CD4-positive, alpha-beta T cell (primary cell): ENCODE data around the gene ASTN1. TPM values are rescaled to one million over a fixed set of nuclear protein-coding genes. Genes with fewer than 3 reads are reported as not detected.

ENCODE experiments used
- ATAC-seq: fragments of 200-7000 bp; cut with Tn5 transposase; one replicate; pipeline ENCODE4 v1.10.0; 2022; ENCODE audit warnings: mild to moderate bottlenecking; ENCODE audit not compliant: poor library complexity
- CTCF ChIA-PET: fragments of 350-600 bp; sonication (Branson Sonifier 250); formaldehyde crosslinking; loops from one replicate; lab custom pipeline; 2021; ENCODE audit warnings: antibody characterized with exemption, inconsistent platforms; lab: Charles Lee
- POLR2A ChIA-PET: fragments of 350-600 bp; sonication (Branson Sonifier 250); formaldehyde crosslinking; loops from one replicate; lab custom pipeline; 2021; ENCODE audit warnings: antibody characterized with exemption, inconsistent platforms; lab: Charles Lee
- DNase-seq, 14 experiments: peaks; one replicate each; pipeline ENCODE4 v3.0.0-alpha.2; 2013 to 2020; ENCODE audit warnings: mixed read lengths in 2 of 14
- H3K27ac ChIP-seq, 2 donors: one replicate each; pipeline versions ENCODE4 v1.5.1 to v1.7.0; 2013; ENCODE audit warnings: low read length in 2 of 2, low read depth in 1 of 2, mild to moderate bottlenecking in 1 of 2
- H3K27me3 ChIP-seq, 2 experiments: 1 replicate in 1 of 2; 2 replicates in 1 of 2; pipeline versions ENCODE4 v1.6.1 to v1.7.0; 2013; ENCODE audit warnings: low read length in 2 of 2, control low read depth in 1 of 2, mild to moderate bottlenecking in 1 of 2, moderate library complexity in 1 of 2; ENCODE audit not compliant: insufficient read depth in 2 of 2, control insufficient read depth in 1 of 2
- H3K36me3 ChIP-seq: one replicate; pipeline ENCODE4 v1.6.1; 2013; ENCODE audit warnings: low read length, control low read depth; ENCODE audit not compliant: insufficient read depth
- H3K4me1 ChIP-seq: one replicate; pipeline ENCODE4 v1.6.1; 2013; ENCODE audit warnings: low read length, control low read depth; ENCODE audit not compliant: insufficient read depth
- H3K4me3 ChIP-seq: one replicate; pipeline ENCODE4 v1.5.1; 2013; ENCODE audit warnings: mild to moderate bottlenecking, low read length, moderate library complexity
- H3K9me3 ChIP-seq, 2 experiments: 1 replicate in 1 of 2; 2 replicates in 1 of 2; pipeline versions ENCODE4 v1.6.1 to v1.7.0; 2013; ENCODE audit warnings: low read length in 2 of 2, mild to moderate bottlenecking in 2 of 2, control low read depth in 1 of 2, moderate library complexity in 1 of 2; ENCODE audit not compliant: control insufficient read depth in 1 of 2, insufficient read depth in 1 of 2
- H3K27ac Mint-ChIP-seq: one replicate; pipeline ENCODE4 v1.8.0; 2020; ENCODE audit warnings: mixed read lengths
- H3K27me3 Mint-ChIP-seq: one replicate; pipeline ENCODE4 v1.8.0; 2021; ENCODE audit warnings: mixed read lengths
- H3K36me3 Mint-ChIP-seq: one replicate; pipeline ENCODE4 v1.8.0; 2021; ENCODE audit warnings: low read depth, mixed read lengths
- H3K4me1 Mint-ChIP-seq: one replicate; pipeline ENCODE4 v1.8.0; 2021; ENCODE audit warnings: low read depth, mixed read lengths
- H3K4me3 Mint-ChIP-seq: one replicate; pipeline ENCODE4 v1.8.0; 2020; ENCODE audit warnings: mild to moderate bottlenecking, mixed read lengths
- H3K9me3 Mint-ChIP-seq: one replicate; pipeline ENCODE4 v1.8.0; 2020; ENCODE audit warnings: mixed read lengths
- intact Hi-C, 2 experiments: fragments of 100-400 bp; cut with DNase I in 1 of 2; cut with micrococcal nuclease in 1 of 2; formaldehyde crosslinking; loops; one replicate each; pipeline versions ENCODE4 v1.15.1 to v1.9.0; 2023 to 2025; cut with DNase I, micrococcal nuclease
- total RNA-seq, 174 experiments: library from RNA in 2 of 174; stranded (reverse) in 2 of 174; gene quantifications; one replicate each; pipeline ENCODE4 v1.2.3 and lab custom pipeline; 2021 to 2026
- TF ChIP-seq, protein P1 (sequence below): fragments of 200-600 bp; IDR thresholded peaks from one replicate; pipeline ENCODE4 v1.8.0; 2022; ENCODE audit warnings: antibody characterized with exemption, mild to moderate bottlenecking

The ASTN1 gene
- total RNA-seq, 2 experiments from 2014 or later = not detected

DNA sequence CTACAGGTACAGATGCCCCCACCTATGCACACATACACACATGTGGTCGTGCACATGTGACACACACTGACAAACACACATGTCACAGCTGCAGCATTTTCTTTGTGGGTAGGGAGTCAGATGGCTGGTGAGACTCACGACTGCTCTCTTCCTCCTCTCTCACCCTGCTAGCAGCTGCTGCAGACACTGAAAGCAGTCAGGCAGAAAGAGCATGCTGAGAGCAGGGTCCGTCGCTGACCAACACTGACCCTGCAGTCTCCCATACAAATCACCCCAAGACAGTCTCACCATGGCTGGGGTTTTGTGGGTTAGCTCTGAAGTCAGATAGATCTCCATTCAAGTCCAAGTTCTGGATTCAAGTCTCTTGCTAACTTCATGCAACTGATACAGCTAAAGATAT, 188.3 kb downstream of the ASTN1 start:
- Mint-ChIP-seq H3K36me3 (no peaks in the 10 kb centered on the region), H3K27me3 (no peaks in the 10 kb centered on the region), H3K4me1 (no peaks in the 10 kb centered on the region), H3K9me3 (peaks cover 3% of the 10 kb centered on the region), H3K27ac (no peak overlapping the region), H3K4me3 (no peak overlapping the region)
- no peak overlapping the region for H3K4me3 ChIP-seq
- DNase-seq (no peak), ATAC-seq (no peak)
- no peaks in the 10 kb centered on the region for H3K27me3 ChIP-seq
- no peaks in the 10 kb centered on the region for H3K9me3 ChIP-seq
- ChIA-PET CTCF (no interaction called here), POLR2A (no interaction called here)
- no peaks in the 10 kb centered on the region for H3K4me1 ChIP-seq
- H3K36me3 ChIP-seq = no peaks in the 10 kb centered on the region
- intact Hi-C loops = no loop called here
- H3K27ac ChIP-seq = no peak overlapping the region
- TF ChIP-seq, protein P1, sequence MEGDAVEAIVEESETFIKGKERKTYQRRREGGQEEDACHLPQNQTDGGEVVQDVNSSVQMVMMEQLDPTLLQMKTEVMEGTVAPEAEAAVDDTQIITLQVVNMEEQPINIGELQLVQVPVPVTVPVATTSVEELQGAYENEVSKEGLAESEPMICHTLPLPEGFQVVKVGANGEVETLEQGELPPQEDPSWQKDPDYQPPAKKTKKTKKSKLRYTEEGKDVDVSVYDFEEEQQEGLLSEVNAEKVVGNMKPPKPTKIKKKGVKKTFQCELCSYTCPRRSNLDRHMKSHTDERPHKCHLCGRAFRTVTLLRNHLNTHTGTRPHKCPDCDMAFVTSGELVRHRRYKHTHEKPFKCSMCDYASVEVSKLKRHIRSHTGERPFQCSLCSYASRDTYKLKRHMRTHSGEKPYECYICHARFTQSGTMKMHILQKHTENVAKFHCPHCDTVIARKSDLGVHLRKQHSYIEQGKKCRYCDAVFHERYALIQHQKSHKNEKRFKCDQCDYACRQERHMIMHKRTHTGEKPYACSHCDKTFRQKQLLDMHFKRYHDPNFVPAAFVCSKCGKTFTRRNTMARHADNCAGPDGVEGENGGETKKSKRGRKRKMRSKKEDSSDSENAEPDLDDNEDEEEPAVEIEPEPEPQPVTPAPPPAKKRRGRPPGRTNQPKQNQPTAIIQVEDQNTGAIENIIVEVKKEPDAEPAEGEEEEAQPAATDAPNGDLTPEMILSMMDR = no peak

DNA sequence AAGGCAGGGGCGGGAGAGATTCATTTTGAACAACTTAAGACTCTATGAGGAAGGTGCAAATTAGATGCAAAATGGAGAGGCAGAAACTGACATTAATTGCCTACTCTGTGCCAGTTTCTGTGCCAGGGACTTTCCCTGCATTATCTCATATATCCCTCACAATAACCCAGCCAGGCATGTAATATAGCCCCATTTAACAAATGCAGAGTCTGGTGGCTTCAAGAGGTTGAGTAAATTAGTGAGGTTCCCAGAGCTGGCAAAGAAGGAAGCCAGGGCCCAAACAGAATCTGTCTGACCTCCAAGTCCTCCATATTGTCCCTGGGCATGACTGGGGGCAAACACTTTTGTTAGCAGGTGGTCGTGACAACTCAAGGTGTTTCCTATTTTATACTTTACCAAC, 199.8 kb downstream of the ASTN1 start:
- Histone ChIP-seq H3K9me3 (no peaks in the 10 kb centered on the region), H3K4me3 (no peak overlapping the region), H3K27me3 (no peaks in the 10 kb centered on the region), H3K27ac (no peak overlapping the region), H3K36me3 (no peaks in the 10 kb centered on the region), H3K4me1 (no peaks in the 10 kb centered on the region)
- H3K27ac Mint-ChIP-seq = no peak overlapping the region
- H3K36me3 Mint-ChIP-seq = no peaks in the 10 kb centered on the region
- ChIA-PET CTCF (no interaction called here), POLR2A (no interaction called here)
- intact Hi-C loops = no loop called here
- no peaks in the 10 kb centered on the region for H3K27me3 Mint-ChIP-seq
- H3K9me3 Mint-ChIP-seq = no peaks in the 10 kb centered on the region
- H3K4me1 Mint-ChIP-seq = no peaks in the 10 kb centered on the region
- TF ChIP-seq, protein P1 = no peak
- ATAC-seq (no peak), DNase-seq (no peak)
- H3K4me3 Mint-ChIP-seq = no peak overlapping the region

DNA sequence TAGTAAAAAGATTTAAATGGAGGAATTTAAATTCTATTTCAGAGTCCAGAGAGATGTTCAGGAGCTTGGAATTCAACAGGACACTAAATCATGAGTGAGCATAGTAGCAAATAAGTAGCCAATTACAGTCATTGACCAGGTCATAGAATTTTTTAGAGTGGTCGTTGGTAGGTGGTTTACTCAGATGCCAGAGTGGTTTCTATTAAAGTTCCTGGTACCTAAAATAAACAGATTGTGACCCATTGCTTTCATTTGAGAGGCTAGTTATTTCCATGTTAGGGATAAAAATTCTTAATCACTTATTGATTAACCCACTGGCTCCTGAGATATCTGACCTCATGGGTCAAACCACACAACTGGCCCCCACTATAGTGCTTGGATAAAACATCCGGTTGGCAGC, 201.3 kb downstream of the ASTN1 start:
- TF ChIP-seq, protein P1 = no peak
- H3K4me3 ChIP-seq = no peak overlapping the region
- DNase-seq (no peak), ATAC-seq (no peak)
- Mint-ChIP-seq H3K4me1 (no peaks in the 10 kb centered on the region), H3K9me3 (no peaks in the 10 kb centered on the region), H3K27me3 (no peaks in the 10 kb centered on the region), H3K36me3 (no peaks in the 10 kb centered on the region), H3K4me3 (no peak overlapping the region), H3K27ac (no peak overlapping the region)
- ChIA-PET CTCF (no interaction called here), POLR2A (no interaction called here)
- no peaks in the 10 kb centered on the region for H3K4me1 ChIP-seq
- no peaks in the 10 kb centered on the region for H3K27me3 ChIP-seq
- H3K27ac ChIP-seq = no peak overlapping the region
- no peaks in the 10 kb centered on the region for H3K9me3 ChIP-seq
- no peaks in the 10 kb centered on the region for H3K36me3 ChIP-seq
- intact Hi-C loops = no loop called here
